VCaP (cell line): ENCODE measurements around the gene ASAP3.
A peak's percentile ranks its signal among the peaks of the same experiment; 100 is the strongest.

Source experiments
- H3K27ac ChIP-seq: fragments of 450-650 bp; 2 replicates; pipeline ENCODE4 v1.5.1; 2017
- CTCF ChIP-seq: fragments of 450-650 bp; conservative IDR thresholded peaks from 2 replicates; pipeline ENCODE4 v1.5.1; 2017; ENCODE audit warnings: mild to moderate bottlenecking, moderate library complexity

Gene ASAP3

GRCh38 chr1:23489842-23490241, 5.9 kb upstream of the ASAP3 start:
- no peak for TF ChIP-seq CTCF
- no peak overlapping the region for H3K27ac ChIP-seq

DNA sequence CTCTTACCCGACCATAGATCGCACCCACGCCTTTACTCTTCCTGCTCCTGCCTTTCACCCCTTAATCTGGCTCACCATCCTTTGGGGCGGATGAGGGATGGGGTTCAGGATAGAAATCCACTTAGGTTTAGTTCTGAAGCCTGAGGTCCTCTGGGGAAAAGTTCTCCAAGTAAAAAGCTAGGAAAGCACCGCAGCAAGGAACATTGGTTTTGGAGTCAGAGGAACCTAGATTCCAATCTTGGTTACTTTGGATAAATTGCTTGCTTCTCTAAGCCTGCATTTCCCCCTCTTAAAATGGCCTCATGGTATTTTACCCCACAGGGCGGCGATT, 988 bp upstream of the ASAP3 start:
- TF ChIP-seq CTCF, result no peak
- peak overlapping the region; percentile 75 for H3K27ac ChIP-seq

- no peak for TF ChIP-seq CTCF
- peak overlapping the region; percentile 75 for H3K27ac ChIP-seq
These were observed 448 bp upstream of the ASAP3 start for GRCh38 chr1:23484253-23485001.

DNA sequence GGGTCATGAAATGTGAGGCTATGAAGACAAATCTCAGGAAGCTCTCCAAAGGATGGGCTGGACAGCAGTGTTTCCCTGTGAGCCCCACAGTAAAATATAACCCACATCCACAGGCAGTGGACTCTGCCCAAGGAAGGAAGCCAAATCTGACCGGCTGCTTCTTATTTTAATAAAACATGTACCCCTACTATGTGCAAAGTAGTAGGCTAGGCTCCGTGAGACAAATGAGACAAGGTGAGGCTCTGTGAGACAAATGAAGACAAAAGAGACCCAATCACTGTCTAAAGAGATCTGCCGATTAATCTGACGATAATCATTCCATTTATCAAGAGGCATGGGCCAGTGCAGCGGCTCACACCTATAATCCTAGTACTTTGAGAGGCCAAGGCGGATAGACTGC, 2.1 kb downstream of the ASAP3 start:
- H3K27ac ChIP-seq, result no peak overlapping the region
- TF ChIP-seq CTCF, result no peak

DNA sequence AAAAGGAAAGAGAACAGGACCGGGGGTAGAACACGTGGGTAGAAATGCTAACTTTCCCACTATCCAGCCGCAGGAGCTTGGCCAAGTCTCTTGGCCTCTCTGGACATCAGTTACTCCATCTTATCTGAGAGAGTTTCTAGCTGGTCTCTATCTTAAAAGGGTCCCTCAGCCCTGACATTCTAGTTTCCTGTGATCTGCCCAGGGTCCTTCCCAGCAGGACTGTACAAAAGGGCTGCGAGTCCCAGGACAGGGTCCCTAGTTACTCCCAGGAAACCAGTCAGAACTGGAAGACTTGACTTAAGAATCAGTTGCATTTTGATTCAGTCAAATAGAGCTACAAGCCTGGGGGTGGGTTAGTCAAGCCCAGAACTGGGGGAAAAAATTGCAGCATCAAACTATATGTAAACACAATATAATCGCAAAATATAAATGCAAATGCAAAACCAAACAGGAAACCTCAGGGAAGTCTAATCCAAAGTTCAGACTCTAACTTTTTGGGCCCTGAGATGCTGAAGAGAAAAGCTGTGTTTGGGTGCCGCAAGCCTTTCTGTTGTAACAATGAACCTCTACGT, 2.9 kb downstream of the ASAP3 start:
- H3K27ac ChIP-seq, result no peak overlapping the region
- no peak for TF ChIP-seq CTCF

DNA sequence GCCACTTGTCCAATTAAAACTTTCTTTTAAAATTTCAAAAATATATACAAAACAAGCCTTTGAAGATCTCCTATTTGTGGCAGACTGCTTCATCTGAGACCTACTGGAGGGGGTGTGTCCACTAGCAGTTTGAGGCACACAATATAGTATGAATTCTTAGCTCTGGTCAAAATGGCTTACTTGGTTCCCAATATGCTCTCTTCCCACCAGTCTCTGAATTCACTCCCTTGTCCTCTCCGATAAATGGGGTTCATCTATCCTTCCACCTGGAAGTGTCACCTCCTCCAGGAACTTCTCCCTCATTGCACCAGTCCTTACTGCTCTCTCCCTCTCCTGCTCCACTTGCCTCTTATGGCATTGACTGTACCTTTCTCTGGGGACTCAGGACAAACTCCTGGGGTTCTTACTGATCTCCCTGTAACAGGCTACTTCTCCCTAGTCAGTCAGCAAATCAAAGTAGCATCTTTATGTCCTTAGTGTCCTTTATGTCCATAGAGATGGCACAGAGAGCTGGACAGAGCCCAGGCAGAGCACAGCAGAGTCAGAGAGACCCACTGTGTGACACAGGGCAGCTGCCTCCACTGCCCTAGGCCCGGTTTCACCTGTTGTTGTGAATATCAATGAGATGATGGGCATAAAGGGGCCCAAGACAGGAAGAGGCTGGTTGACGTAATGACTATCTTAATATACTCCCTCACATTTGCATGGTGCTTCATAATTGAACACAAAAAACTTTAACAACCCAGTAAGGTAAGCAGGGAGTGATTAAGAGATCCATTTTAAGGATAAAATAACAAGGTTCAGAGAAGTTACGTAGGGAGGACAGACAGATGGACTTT, 3.6 kb downstream of the ASAP3 start:
- H3K27ac ChIP-seq, result peak overlapping the region; percentile 71
- no peak for TF ChIP-seq CTCF

DNA sequence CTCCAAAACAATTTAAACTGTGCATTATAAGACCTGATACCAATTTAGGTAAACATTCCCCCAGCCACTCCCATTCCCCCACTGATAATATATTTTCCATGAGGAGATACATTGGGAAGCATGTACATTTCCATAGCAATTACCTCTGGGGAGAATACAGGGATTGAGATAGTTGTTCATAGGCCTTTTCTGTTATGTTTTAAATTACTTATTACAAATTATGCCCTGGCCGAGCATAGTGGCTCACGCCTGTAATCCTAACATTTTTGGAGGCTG, 4.4 kb downstream of the ASAP3 start:
- no peak for TF ChIP-seq CTCF
- H3K27ac ChIP-seq, result peak overlapping the region; percentile 71
